AG04449 (cell line): ENCODE measurements around the gene MPG.
A peak's percentile ranks its signal among the peaks of the same experiment; 100 is the strongest.

Source experiments
- CTCF ChIA-PET: fragments of 350-600 bp; formaldehyde crosslinking; extraction: SDS; loops from one replicate; lab custom pipeline; 2021; ENCODE audit warnings: antibody characterized with exemption; lab: Yijun Ruan, JAX
- POLR2A ChIA-PET: fragments of 400-600, 350-600 bp; formaldehyde crosslinking; extraction: SDS; loops from one replicate; lab custom pipeline; 2020; ENCODE audit warnings: antibody characterized with exemption, inconsistent platforms; lab: Yijun Ruan, JAX
- DNase-seq: peaks from one replicate; pipeline ENCODE4 v3.0.0-alpha.2; 2010; ENCODE audit warnings: low read depth, low spot score
- H3K4me3 ChIP-seq: 2 replicates; pipeline ENCODE4 v1.5.1; 2011; ENCODE audit warnings: low read depth, mild to moderate bottlenecking, control low read depth, low read length
- CTCF ChIP-seq: IDR thresholded peaks from one replicate; pipeline ENCODE4 v1.5.1; 2011; ENCODE audit warnings: mild to moderate bottlenecking, moderate library complexity, low read length, control low read depth, inconsistent platforms; ENCODE audit not compliant: insufficient read depth; ENCODE audit errors: missing control alignments

MPG gene

GRCh38 chr16:50769-51591, 27.0 kb upstream of the MPG start:
- DNase-seq, result no peak
- no peak for TF ChIP-seq CTCF
- ChIA-PET POLR2A (no interaction called here), CTCF (interaction anchor here (1.5 kb wide), 1 partner anchor 14 kb away, joined by 8 read pairs; no protein-coding TSS in a partner anchor)
- no peak overlapping the region for H3K4me3 ChIP-seq

- ChIA-PET CTCF (interaction anchor here (1.0 to 2.1 kb wide), 3 partner anchors 10 to 43 kb away, joined by 3 to 19 read pairs (median 6); no protein-coding TSS in a partner anchor), POLR2A (interaction anchor here (0.5 to 1.0 kb wide), 4 partner anchors 15 to 285 kb away, joined by 3 to 4 read pairs (median 4); no protein-coding TSS in a partner anchor)
- H3K4me3 ChIP-seq, result peak within 1 kb of the TSS; percentile 93
- no peak for TF ChIP-seq CTCF
- DNase-seq, result peak; percentile 79
Observed at GRCh38 chr16:53346-54236, 24.4 kb upstream of the MPG start, which contains the start of the genes POLR3K and SNRNP25. TSS of gene POLR3K (minus strand) at chr16:53608. CDS start at chr16:53586, 22 bp downstream. TSS of gene SNRNP25 (plus strand) at chr16:53828. CDS start at chr16:54017, 189 bp downstream.

- DNase-seq, result no peak
- peak overlapping the region; percentile 93 for H3K4me3 ChIP-seq
- no peak for TF ChIP-seq CTCF
- CTCF ChIA-PET, result interaction anchor here (1.6 to 2.1 kb wide), 2 partner anchors 11 to 42 kb away, joined by 6 to 19 read pairs; no protein-coding TSS in a partner anchor
- POLR2A ChIA-PET, result interaction anchor here (1.0 kb wide), 1 partner anchor 30 kb away, joined by 4 read pairs; no protein-coding TSS in a partner anchor
Observed at GRCh38 chr16:54237-54581, 23.8 kb upstream of the MPG start.

GRCh38 chr16:55571-56136, 22.4 kb upstream of the MPG start:
- H3K4me3 ChIP-seq, result no peak overlapping the region; the same call in 1 of the 2 replicates
- CTCF ChIA-PET, result interaction anchor here (1.0 to 25.1 kb wide), 4 partner anchors 9 to 126 kb away, joined by 3 to 728 read pairs (median 20); no protein-coding TSS in a partner anchor
- TF ChIP-seq CTCF, result no peak
- POLR2A ChIA-PET, result interaction anchor here (1.4 kb wide), 1 partner anchor 16 kb away, joined by 6 read pairs; the partner anchor contains the start of gene RHBDF1
- no peak for DNase-seq

GRCh38 chr16:56231-56927, 21.6 kb upstream of the MPG start:
- POLR2A ChIA-PET, result interaction anchor here (1.4 kb wide), 1 partner anchor 15 kb away, joined by 6 read pairs; the partner anchor contains the start of gene RHBDF1
- no peak overlapping the region for H3K4me3 ChIP-seq
- CTCF ChIA-PET, result interaction anchor here (1.0 to 25.1 kb wide), 4 partner anchors 9 to 125 kb away, joined by 3 to 728 read pairs (median 20); no protein-coding TSS in a partner anchor
- DNase-seq, result no peak
- TF ChIP-seq CTCF, result no peak
